HG03045 (cell line): ENCODE measurements around the gene PDLIM3.
"Not testable (repeated sequence)": the region's sequence is repeated elsewhere in the genome, so short reads cannot be mapped to it uniquely, and the experiment has no call there.

ENCODE experiments used
- ATAC-seq: cut with Tn5 transposase; IDR thresholded peaks from one replicate; pipeline ENCODE4 v1.9.1; 2021; ENCODE audit warnings: mild to moderate bottlenecking, moderate library complexity; ENCODE audit not compliant: unreplicated experiment

Gene PDLIM3

GRCh38 chr4:185534866-185535611 lies at the start of gene PDLIM3:
Gene PDLIM3 (minus strand): TSS chr4:185535507. CDS start chr4:185535434, 73 bp downstream.
- no peak for ATAC-seq

- ATAC-seq = no peak
Measured at GRCh38 chr4:185583813-185584212, 48.5 kb upstream of the PDLIM3 start.

- no peak for ATAC-seq
Measured at GRCh38 chr4:185582651-185583400, 47.5 kb upstream of the PDLIM3 start.

GRCh38 chr4:185580699-185581098 lies 45.4 kb upstream of the PDLIM3 start:
- no peak for ATAC-seq

GRCh38 chr4:185578284-185578683 lies 43.0 kb upstream of the PDLIM3 start:
- no peak for ATAC-seq

- ATAC-seq = no peak
Measured at GRCh38 chr4:185576962-185577950, 41.9 kb upstream of the PDLIM3 start.

GRCh38 chr4:185576314-185576961 lies 41.1 kb upstream of the PDLIM3 start:
- ATAC-seq = no peak

GRCh38 chr4:185573651-185574199 lies 38.4 kb upstream of the PDLIM3 start:
- ATAC-seq = no peak

GRCh38 chr4:185570727-185571126 lies 35.4 kb upstream of the PDLIM3 start:
- no peak for ATAC-seq

- ATAC-seq = no peak
Measured at GRCh38 chr4:185567381-185568376, 32.4 kb upstream of the PDLIM3 start.

GRCh38 chr4:185566972-185567371 lies 31.7 kb upstream of the PDLIM3 start:
- no peak for ATAC-seq

GRCh38 chr4:185566425-185566824 lies 31.1 kb upstream of the PDLIM3 start:
- ATAC-seq = no peak

- no peak for ATAC-seq
Measured at GRCh38 chr4:185565696-185566095, 30.4 kb upstream of the PDLIM3 start.

- ATAC-seq = no peak
Measured at GRCh38 chr4:185564349-185564748, 29.0 kb upstream of the PDLIM3 start.

GRCh38 chr4:185562531-185562930 lies 27.2 kb upstream of the PDLIM3 start:
- no peak for ATAC-seq

- ATAC-seq = no peak
Measured at GRCh38 chr4:185560316-185560715, 25.0 kb upstream of the PDLIM3 start.

GRCh38 chr4:185559915-185560281 lies 24.6 kb upstream of the PDLIM3 start:
- no peak for ATAC-seq

GRCh38 chr4:185559251-185559914 lies 24.1 kb upstream of the PDLIM3 start:
- not testable (repeated sequence) for ATAC-seq
